NCI-H2107 treated with DMSO at 0.1 percent for 48 hours (cell line): ENCODE measurements around the gene VPREB1.
"Not testable (repeated sequence)": the region's sequence is repeated elsewhere in the genome, so short reads cannot be mapped to it uniquely, and the experiment has no call there.

Source experiments
- DNase-seq: peaks from one replicate; lab custom pipeline; 2025; ENCODE audit not compliant: unreplicated experiment; lab: John Stamatoyannopoulos, UW

The VPREB1 gene

GRCh38 chr22:22245256-22245909 is 797 bp downstream of the VPREB1 start:
- DNase-seq, result no peak

GRCh38 chr22:22245935-22246525 is 1.4 kb downstream of the VPREB1 start:
- DNase-seq, result no peak

GRCh38 chr22:22246706-22247105 is 2.1 kb downstream of the VPREB1 start:
- DNase-seq, result no peak

GRCh38 chr22:22248878-22249277 is 4.3 kb downstream of the VPREB1 start:
- DNase-seq, result no peak

- DNase-seq, result not testable (repeated sequence)
Observed at GRCh38 chr22:22250651-22251050, 6.1 kb downstream of the VPREB1 start.

- not testable (repeated sequence) for DNase-seq
Observed at GRCh38 chr22:22256133-22256532, 11.5 kb downstream of the VPREB1 start.

- DNase-seq, result not testable (repeated sequence)
Observed at GRCh38 chr22:22258597-22259415, 14.2 kb downstream of the VPREB1 start.

- DNase-seq, result not testable (repeated sequence)
Observed at GRCh38 chr22:22260169-22260568, 15.6 kb downstream of the VPREB1 start.

- not testable (repeated sequence) for DNase-seq
Observed at GRCh38 chr22:22260586-22260985, 16.0 kb downstream of the VPREB1 start.

GRCh38 chr22:22262332-22263074 is 17.9 kb downstream of the VPREB1 start:
- not testable (repeated sequence) for DNase-seq

- not testable (repeated sequence) for DNase-seq
Observed at GRCh38 chr22:22263823-22264222, 19.2 kb downstream of the VPREB1 start.

GRCh38 chr22:22270036-22270676 is 25.6 kb downstream of the VPREB1 start:
- not testable (repeated sequence) for DNase-seq

GRCh38 chr22:22277423-22277822 is 32.8 kb downstream of the VPREB1 start:
- not testable (repeated sequence) for DNase-seq

GRCh38 chr22:22284962-22285756 is 40.6 kb downstream of the VPREB1 start:
- DNase-seq, result not testable (repeated sequence)

- not testable (repeated sequence) for DNase-seq
Observed at GRCh38 chr22:22286390-22287105, 42.0 kb downstream of the VPREB1 start.

- not testable (repeated sequence) for DNase-seq
Observed at GRCh38 chr22:22287106-22287626, 42.6 kb downstream of the VPREB1 start.

GRCh38 chr22:22289666-22290065 is 45.1 kb downstream of the VPREB1 start:
- DNase-seq, result not testable (repeated sequence)

GRCh38 chr22:22291129-22291806 is 46.7 kb downstream of the VPREB1 start:
- DNase-seq, result not testable (repeated sequence)
